ENCODE measurements around the gene TSSK2.

The TSSK2 gene

DNA sequence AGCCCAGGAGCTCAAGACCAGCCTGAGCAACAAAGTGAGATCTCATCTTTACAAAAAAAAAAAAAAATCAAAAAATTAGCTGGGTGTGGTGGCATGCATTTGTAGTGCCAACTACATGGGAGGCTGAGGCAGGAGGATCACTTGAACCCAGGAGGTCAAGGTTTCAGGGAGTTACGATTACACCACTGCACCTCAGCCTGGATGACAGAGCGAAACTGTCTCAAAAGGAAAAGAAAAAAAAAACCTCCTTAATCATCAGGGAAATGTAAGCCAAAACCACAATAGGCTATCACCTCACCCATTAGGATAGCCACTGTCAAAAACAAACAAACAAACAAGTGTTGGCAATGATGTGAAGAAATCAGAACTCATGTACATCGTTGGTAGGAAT is 22.3 kb upstream of the TSSK2 start:
- no peaks in the 10 kb centered on the region for H3K36me3 ChIP-seq (replicated peaks; ENCODE audit: insufficient read depth, low read length)
- peaks cover 17% of the 10 kb centered on the region for H3K4me1 ChIP-seq (ENCODE audit: low read length)
- peaks cover 16% of the 10 kb centered on the region for H3F3A ChIP-seq (ENCODE audit: insufficient read depth, low read length)
- H3K9me3 ChIP-seq (replicated peaks; ENCODE audit: insufficient read depth, low read length) = no peaks in the 10 kb centered on the region
- no peak overlapping the region for H3K4me3 ChIP-seq (ENCODE audit: low read length)
- no peak overlapping the region for H2AFZ ChIP-seq (ENCODE audit: low read length)
- H4K20me1 ChIP-seq (ENCODE audit: insufficient read depth, low read length) = peaks cover 63% of the 10 kb centered on the region
- no peaks in the 10 kb centered on the region for H3K27me3 ChIP-seq (replicated peaks; ENCODE audit: insufficient read depth, low read length)
- H3K9ac ChIP-seq (ENCODE audit: low read length) = no peak overlapping the region
- H3K79me2 ChIP-seq (ENCODE audit: low read length) = peaks cover 98% of the 10 kb centered on the region
- peak overlapping the region; percentile 11; the same call in 1 of the 2 replicates for H3K27ac ChIP-seq (ENCODE audit: low read length)
- no peaks in the 10 kb centered on the region for H3K9me2 ChIP-seq (replicated peaks; ENCODE audit: insufficient read depth, low read length)
- H3K4me2 ChIP-seq (ENCODE audit: low read depth, low read length) = peak overlapping the region; percentile 23; the same call in 1 of the 2 replicates
- TF ChIP-seq EZH2 (optimal IDR thresholded peaks at IDR 0.05; ENCODE audit: low read depth, low read length) (no peak), EZH2phosphoT487 (IDR thresholded peaks at IDR 0.05; ENCODE audit: low read length) (no peak)
- TF ChIP-seq, protein P1, sequence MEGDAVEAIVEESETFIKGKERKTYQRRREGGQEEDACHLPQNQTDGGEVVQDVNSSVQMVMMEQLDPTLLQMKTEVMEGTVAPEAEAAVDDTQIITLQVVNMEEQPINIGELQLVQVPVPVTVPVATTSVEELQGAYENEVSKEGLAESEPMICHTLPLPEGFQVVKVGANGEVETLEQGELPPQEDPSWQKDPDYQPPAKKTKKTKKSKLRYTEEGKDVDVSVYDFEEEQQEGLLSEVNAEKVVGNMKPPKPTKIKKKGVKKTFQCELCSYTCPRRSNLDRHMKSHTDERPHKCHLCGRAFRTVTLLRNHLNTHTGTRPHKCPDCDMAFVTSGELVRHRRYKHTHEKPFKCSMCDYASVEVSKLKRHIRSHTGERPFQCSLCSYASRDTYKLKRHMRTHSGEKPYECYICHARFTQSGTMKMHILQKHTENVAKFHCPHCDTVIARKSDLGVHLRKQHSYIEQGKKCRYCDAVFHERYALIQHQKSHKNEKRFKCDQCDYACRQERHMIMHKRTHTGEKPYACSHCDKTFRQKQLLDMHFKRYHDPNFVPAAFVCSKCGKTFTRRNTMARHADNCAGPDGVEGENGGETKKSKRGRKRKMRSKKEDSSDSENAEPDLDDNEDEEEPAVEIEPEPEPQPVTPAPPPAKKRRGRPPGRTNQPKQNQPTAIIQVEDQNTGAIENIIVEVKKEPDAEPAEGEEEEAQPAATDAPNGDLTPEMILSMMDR (IDR thresholded peaks at IDR 0.05; ENCODE audit: low read length) = no peak
- no peak for DNase-seq

DNA sequence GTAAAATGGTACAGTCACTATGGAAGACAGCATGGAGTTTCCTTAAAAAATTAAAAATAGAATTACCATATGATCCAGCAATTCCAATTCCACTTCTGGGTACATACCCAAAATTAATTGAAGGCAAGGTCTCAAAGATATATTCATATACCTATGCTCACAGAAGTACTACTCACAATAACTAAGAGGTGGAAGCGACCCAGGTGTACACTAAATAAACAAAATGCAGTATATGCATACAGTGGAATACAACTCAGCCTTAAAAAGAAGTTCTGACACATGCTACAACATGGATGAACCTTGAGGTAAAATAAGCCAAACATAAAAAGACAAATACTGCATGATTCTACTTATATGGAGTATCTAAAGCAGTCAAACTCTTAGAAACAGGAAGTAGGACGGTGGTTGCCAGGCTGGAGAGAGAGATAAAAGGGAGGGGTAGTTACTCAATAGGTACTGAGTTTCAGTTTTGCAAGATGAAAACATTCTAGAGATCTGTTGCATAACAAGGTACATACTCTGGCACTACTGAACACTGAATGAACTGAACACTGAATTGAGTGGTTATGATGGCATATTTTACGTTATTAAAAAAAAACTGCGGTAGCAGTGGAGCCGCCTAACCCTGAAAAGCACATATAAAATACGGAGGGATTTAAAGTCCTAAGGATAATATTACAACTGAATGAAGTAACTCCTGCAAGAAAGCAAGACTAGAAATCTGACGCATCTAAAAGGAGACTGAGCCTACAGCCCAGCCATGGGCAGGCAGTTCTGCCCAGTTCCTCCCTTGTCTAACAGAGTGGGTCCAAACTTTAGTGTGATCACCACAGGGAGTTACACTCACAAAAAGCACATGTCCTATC is 21.7 kb upstream of the TSSK2 start:
- peak; percentile 77 for DNase-seq
- H2AFZ ChIP-seq (ENCODE audit: low read length) = no peak overlapping the region
- TF ChIP-seq, protein P1 (IDR thresholded peaks at IDR 0.05; ENCODE audit: low read length) = no peak
- TF ChIP-seq EZH2 (optimal IDR thresholded peaks at IDR 0.05; ENCODE audit: low read depth, low read length) = no peak
- TF ChIP-seq EZH2phosphoT487 (IDR thresholded peaks at IDR 0.05; ENCODE audit: low read length) = no peak
- H3K9ac ChIP-seq (ENCODE audit: low read length) = no peak overlapping the region
- H3K4me2 ChIP-seq (ENCODE audit: low read depth, low read length) = peak overlapping the region; percentile 23
- no peaks in the 10 kb centered on the region for H3K9me3 ChIP-seq (replicated peaks; ENCODE audit: insufficient read depth, low read length)
- peaks cover 66% of the 10 kb centered on the region for H4K20me1 ChIP-seq (ENCODE audit: insufficient read depth, low read length)
- no peaks in the 10 kb centered on the region for H3K36me3 ChIP-seq (replicated peaks; ENCODE audit: insufficient read depth, low read length)
- peak overlapping the region; percentile 11; the same call in 1 of the 2 replicates for H3K27ac ChIP-seq (ENCODE audit: low read length)
- peaks cover 17% of the 10 kb centered on the region for H3K4me1 ChIP-seq (ENCODE audit: low read length)
- H3K4me3 ChIP-seq (ENCODE audit: low read length) = no peak overlapping the region; the same call in 1 of the 2 replicates
- no peaks in the 10 kb centered on the region for H3K27me3 ChIP-seq (replicated peaks; ENCODE audit: insufficient read depth, low read length)
- peaks cover 16% of the 10 kb centered on the region for H3F3A ChIP-seq (ENCODE audit: insufficient read depth, low read length)
- no peaks in the 10 kb centered on the region for H3K9me2 ChIP-seq (replicated peaks; ENCODE audit: insufficient read depth, low read length)
- H3K79me2 ChIP-seq (ENCODE audit: low read length) = peaks cover 97% of the 10 kb centered on the region

DNA sequence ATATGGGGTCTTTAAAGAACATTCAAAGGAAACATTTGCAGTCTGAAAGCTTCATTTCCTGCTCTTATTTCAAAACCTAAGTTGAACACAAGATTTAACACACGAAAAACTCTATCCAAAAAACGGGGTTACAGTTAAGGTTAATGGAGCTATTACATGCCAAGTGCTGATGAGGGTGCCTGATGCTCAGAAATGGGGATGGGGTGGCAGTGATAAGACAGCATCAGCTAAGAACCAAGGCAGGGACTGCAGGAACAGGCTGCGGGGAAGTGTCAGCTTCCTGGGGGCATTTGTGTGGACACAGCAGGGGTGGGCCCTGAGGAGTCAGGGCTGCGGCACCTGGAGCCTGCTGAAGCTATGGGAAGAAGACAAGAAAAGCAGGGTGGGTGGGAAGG is 21.0 kb upstream of the TSSK2 start:
- Histone ChIP-seq H2AFZ (ENCODE audit: low read length) (no peak overlapping the region), H3K4me2 (ENCODE audit: low read depth, low read length) (peak overlapping the region; percentile 14), H3K27ac (ENCODE audit: low read length) (peak overlapping the region; percentile 5; the same call in 1 of the 2 replicates)

More for the DNA sequence above, 21.0 kb upstream of the TSSK2 start:
- peaks cover 97% of the 10 kb centered on the region for H3K79me2 ChIP-seq (ENCODE audit: low read length)
- no peak for DNase-seq
- no peaks in the 10 kb centered on the region for H3K9me2 ChIP-seq (replicated peaks; ENCODE audit: insufficient read depth, low read length)
- H4K20me1 ChIP-seq (ENCODE audit: insufficient read depth, low read length) = peaks cover 72% of the 10 kb centered on the region
- no peak overlapping the region for H3K9ac ChIP-seq (ENCODE audit: low read length)
- H3F3A ChIP-seq (ENCODE audit: insufficient read depth, low read length) = peaks cover 16% of the 10 kb centered on the region
- H3K36me3 ChIP-seq (replicated peaks; ENCODE audit: insufficient read depth, low read length) = no peaks in the 10 kb centered on the region
- H3K4me1 ChIP-seq (ENCODE audit: low read length) = peaks cover 17% of the 10 kb centered on the region
- no peak overlapping the region for H3K4me3 ChIP-seq (ENCODE audit: low read length)
- no peaks in the 10 kb centered on the region for H3K9me3 ChIP-seq (replicated peaks; ENCODE audit: insufficient read depth, low read length)
- TF ChIP-seq EZH2 (optimal IDR thresholded peaks at IDR 0.05; ENCODE audit: low read depth, low read length) (no peak), EZH2phosphoT487 (IDR thresholded peaks at IDR 0.05; ENCODE audit: low read length) (no peak)
- TF ChIP-seq, protein P1 (IDR thresholded peaks at IDR 0.05; ENCODE audit: low read length) = no peak
- no peaks in the 10 kb centered on the region for H3K27me3 ChIP-seq (replicated peaks; ENCODE audit: insufficient read depth, low read length)
